HG03460 (cell line): ENCODE measurements around the gene RNF7.
"Not testable (repeated sequence)": the region's sequence is repeated elsewhere in the genome, so short reads cannot be mapped to it uniquely, and the experiment has no call there.

Experiments used
- ATAC-seq: cut with Tn5 transposase; IDR thresholded peaks from one replicate; pipeline ENCODE4 v1.9.1; 2021; ENCODE audit not compliant: unreplicated experiment

The RNF7 gene

DNA sequence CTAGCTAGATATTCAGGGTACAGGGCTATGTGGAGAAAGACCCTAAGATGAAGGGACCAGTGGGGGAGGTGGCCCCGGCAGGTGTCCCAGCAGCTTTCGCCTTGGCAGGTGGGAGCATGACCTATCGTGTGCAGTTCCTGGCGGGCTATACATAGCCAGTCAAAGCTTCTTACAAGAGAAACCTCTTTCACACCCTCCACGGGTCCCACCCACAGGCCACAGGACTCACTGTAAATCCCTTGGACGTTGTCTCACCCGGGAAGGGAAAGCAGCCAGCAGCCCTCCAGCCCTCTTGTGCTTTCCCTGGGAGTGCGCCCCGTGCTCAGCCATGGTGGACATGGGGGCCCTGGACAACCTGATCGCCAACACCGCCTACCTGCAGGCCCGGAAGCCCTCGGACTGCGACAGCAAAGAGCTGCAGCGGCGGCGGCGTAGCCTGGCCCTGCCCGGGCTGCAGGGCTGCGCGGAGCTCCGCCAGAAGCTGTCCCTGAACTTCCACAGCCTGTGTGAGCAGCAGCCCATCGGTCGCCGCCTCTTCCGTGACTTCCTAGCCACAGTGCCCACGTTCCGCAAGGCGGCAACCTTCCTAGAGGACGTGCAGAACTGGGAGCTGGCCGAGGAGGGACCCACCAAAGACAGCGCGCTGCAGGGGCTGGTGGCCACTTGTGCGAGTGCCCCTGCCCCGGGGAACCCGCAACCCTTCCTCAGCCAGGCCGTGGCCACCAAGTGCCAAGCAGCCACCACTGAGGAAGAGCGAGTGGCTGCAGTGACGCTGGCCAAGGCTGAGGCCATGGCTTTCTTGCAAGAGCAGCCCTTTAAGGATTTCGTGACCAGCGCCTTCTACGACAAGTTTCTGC is 40.1 kb downstream of the RNF7 start:
- ATAC-seq = no peak

DNA sequence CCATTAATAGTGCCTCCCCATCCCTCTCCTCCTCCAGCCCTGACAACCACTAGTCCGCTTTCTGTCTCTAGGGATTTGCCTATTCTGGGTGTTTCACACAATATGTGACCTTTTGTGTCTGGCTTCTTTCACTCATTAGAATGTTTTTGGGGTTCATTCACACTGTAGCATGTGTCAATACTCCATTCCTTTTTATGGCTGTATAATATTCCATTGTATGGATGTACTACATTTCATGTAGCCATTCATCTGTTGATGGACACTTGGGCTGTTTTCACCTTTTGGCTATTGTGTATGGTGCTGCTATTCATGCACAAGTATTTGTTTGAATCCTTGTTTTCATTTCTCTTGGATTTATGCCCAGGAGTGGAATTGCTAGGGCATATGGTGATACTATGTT is 41.6 kb downstream of the RNF7 start:
- ATAC-seq = no peak

DNA sequence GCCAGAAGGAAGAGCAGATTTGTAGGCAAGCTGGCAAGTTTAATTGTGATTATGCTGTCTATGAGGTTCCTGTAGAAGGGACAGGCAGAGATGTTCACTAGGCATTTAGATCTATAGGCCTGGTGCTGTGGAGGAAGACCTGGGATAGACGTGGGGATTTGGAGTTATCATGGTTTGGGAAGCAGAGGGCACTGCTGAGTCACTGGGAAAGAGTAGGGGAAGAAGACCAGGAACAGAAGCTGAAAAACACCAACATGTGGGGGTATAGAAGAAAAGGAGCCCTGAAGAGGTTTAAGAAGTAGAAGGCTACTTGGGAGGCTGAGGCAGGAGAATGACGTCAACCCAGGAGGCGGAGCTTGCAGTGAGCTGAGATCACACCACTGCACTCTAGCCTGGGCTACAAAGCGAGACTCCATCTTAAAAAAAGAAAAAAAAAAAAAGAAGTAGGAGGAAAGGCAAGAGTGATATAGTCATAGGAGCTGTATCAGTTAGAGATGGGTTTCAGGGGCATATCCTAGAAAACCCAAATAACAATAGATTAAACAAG is 44.4 kb downstream of the RNF7 start:
- ATAC-seq = no peak

DNA sequence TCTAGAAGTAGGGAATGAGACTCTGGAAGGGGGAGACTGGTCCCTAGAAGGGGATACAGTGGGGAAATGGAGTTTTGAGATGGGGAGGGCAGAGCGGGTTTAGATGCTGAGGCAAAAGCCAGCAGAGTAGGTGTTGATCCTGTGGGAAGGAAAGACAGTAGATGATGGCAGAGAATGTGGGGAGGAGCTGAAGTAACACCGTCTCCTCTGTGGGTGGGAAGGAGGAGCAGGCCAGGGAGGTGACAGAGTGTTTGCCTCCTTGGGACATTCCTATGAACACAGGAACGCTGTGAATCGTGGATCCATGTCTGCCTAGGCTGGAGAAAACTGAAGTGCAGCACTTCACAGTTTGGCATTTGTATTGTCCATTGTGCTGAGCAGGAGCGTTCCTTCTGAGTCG is 45.5 kb downstream of the RNF7 start:
- ATAC-seq = no peak

DNA sequence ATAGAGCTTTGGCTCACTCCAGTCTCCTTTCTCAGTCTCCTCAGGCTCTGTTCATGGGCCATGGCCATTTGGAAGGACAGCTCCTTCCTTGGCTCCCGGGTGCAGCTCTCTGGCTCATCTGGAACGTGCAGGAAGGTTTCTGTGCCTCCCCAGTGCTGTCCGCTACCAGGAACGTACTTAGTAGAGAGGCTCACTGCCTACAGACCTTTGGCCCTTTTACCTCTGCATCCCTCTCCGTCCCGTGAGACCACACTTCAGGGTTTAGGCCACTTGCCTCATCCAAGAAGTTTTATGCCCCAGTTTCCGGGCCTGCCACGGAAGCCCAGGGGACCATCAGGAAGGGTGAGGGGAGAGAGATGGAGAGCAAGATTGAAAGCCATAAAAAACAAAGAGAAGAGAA is 46.0 kb downstream of the RNF7 start:
- ATAC-seq = no peak

DNA sequence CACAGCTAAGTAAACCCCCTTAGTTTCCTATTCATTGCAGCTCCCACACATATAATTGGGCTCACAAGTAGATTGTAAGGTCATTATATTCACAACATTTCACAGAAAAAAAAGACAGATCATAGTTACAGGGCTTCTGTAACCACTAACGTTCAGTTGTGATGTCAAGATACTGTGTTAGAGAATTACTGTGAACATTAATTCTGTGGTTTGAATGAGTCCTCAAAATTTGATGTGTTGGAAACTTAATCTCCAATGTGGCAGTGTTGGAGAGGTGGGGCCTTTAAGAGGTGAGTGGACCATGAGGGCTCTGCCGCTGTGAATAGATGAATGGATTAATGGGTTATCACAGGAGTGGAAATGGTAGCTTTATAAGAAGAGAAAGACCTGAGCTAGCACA is 46.4 kb downstream of the RNF7 start:
- ATAC-seq = no peak

DNA sequence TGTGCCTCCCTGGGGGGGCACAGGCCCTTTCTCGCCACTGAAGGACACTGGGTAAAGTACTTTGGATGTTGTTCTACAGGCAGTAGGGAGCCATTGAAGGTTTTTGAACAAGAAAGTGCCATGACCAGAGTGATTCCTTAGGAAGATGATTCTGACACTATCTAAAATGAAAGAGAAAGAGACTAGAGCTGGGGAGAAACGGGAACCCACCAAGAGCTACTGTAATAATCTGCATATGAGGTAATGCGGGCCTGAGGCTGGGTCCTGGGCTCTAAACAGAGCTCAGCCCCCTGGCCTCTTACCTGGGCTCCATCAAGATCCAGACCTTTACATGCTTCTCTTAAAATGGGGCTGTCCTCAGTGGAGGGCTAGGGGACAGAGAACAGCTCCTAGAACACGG is 50.1 kb downstream of the RNF7 start:
- no peak for ATAC-seq

DNA sequence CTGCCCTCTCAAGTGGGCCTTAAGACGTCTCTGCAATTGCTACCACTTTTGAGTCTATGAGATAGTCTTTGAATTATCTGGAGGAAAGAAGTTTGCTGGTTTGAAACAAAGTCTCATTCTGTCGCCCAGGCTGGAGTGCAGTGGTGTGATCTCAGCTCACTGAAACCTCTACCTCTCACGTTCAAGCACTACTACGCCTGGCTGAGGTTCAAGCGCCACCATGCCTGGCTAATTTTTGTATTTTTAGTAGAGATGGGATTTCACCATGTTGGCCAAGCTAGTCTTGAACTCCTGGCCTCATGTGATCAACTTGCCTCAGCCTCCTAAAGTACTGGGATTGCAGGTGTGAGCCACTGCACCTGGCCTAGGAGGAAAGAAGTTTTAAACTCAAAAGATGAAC is 50.7 kb downstream of the RNF7 start:
- ATAC-seq = not testable (repeated sequence)

DNA sequence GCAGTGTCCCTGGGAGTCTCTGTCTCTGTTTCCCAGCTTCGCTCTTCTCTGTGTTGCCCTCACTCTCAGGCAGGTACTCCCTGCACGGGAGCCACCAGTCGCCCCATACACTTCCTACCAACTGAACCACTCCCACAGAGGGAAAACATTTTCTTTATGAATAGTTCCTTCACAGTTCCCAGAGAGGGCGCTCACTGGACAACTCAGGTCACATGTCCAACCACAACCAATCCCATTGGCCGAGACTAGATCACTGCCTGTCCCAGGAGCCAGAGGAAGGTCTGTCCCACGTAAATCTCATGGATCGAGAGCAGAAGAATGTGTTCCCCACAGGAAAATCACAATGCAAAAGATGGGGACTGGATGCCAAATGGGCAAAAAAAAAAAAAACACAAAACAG is 51.2 kb downstream of the RNF7 start:
- no peak for ATAC-seq

DNA sequence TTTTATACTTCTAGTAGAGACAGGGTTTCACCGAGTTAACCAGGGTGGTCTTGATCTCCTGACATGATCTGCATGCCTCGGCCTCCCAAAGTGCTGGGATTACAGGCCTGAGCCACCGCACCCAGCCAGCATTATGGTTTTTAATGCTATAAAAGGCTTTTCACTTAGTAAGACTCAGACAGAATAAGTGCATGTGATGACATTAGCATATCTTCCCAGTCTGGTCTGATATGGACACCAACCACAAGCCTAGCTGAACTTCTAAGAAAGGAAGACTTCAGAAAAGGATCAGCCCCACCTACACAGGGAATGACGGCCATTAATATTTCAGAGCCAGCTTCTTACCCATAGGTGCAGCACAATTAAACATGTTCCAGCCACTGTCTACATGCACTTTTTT is 52.1 kb downstream of the RNF7 start:
- ATAC-seq = no peak

DNA sequence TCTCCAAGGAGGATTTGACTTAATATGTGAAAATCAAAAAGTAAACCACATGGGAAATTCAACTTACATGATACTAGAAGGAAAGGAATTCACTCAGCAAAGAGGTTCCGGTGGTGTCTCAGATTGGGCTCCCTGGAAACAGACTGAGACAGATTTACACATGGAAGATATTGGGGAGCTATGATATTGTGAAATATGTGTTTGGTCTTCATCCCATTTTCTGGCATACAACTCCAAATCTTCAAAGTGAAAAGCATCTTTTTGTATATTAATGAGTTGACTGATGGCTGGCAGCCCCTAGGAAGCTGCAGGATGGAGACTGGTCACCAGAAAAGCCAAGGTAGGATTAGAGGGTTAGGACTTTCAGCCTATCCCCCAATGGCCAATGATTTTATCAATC is 54.4 kb downstream of the RNF7 start:
- no peak for ATAC-seq

DNA sequence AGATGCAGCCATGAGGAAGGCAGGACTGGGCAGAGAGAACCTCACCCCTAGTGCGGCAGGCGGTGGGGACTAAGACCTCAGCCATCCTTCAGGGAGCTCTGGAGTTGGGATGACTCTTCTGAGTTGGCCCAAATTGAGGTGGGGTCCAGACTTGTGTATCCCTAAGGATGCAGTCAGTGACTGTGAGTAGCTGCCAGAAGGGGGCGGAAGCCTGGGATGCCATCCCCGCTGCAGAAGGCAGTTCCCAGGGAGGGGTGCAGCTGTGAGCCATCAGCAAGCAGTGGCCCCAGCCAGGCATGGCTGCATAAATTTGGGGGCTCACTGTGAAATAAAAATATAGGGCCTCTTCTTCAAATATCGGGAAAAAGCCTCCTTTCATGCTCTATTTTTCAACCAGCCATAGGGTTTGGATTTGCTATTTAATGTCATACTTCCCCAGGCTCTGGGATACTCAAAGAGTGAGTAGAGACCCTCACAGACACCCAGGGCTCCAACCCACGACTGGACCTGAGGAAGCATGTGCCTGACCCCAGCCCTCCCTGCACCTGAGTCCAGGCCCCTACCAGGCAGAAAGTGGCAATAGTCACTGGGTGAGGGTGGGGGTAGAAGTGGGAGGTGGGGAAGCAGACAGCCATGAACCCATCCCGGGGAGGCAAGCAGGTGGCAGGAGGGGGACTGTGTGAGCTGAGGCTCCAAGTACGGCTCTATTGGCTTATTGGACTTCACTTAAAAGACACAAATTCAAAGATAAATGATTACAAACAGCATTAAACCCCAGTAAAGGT is 55.6 kb downstream of the RNF7 start:
- ATAC-seq = no peak

DNA sequence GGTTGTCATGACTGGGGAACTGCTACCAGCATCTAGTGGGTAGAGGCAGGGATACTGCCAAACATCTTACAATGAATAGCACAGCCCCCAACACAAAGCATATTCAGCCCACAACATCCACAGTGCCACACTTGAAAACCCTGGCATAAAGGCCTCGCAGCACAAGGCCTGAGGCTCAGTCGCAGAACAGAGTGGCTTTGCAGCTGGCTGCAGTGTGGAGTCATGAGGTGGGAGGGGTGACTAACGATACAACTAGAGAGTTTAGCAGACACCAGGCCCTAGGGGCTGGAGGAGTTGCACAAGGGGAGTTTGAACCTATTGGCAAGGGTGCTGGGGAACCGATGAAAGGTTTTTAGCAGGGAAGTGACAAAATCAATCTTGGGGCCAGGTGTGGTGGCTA is 57.2 kb downstream of the RNF7 start:
- ATAC-seq = no peak

DNA sequence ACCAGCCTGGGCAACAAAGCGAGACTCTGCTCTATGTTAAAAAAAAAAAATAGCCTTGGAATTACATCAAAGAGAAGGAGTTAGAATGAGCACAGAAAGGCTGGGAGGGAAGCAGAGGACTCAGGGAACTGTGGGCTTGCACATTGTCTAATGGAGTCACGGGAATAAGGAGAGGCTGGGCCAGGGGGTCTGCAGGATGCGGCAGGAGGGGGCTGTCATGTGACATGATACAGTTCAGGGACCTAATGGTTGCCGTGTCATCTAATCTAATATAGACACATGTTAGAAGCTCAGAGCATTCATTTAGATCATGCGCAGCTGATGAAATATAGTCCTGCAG is 57.6 kb downstream of the RNF7 start:
- no peak for ATAC-seq

DNA sequence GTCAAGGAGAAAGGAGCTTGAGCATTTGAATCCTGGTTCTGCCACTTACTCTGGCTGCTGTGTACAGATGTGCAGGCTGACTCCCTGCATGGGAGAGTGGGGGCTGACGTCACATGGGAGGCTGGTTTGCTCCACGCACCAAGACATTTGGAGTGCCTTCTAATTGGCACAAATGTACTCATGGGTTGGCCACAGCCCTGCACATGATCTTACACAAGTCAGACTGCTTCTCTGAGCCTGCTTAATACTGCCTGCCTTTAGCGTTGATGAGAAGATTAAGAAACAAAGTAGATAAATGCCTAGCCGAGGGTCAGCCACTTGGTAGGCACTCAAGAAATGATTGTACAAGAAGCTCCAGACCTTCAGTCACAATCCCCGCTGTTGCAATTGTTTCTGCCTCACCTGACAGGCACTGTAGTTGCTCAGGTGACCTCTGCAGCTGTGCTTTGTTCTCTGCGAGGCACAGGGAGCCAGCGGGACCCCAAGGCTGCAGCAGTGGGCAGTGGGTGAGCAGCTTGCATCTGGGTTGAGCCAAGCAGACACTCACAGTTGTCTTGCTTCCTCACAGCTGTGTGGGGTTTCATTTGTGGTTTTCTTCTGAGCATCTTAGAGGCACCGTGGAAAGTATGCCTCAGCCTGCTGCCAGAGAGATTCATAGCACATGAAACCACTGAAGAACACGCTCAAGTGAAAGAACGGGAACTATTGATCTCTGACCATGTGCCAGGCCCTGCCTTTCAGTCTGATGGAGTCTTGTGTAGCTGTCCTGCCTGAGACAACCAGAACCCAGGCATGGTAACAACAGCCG is 58.2 kb downstream of the RNF7 start:
- peak; percentile 95 for ATAC-seq
